ENCODE results near the gene RNFT2.
"Not testable (repeated sequence)": the region's sequence is repeated elsewhere in the genome, so short reads cannot be mapped to it uniquely, and the experiment has no call there.

The RNFT2 gene

DNA sequence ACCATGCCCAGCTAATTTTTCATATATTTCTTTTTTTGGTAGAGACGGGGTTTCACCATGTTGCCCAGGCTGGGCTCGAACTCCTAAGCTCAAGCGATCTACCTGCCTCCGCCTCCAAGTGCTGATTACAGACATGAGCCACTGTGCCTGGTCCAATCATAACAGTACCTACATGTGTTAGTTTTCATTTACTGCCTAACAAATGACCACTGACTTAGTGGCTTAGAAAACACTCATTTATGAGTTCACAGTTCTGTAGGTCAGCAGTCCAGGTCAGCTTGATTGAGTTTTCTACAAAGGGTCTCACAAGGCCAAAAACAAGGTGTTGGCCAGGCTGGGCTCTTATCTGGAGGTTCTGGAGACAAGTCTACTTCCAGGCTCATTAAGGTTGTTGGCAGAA, 60.6 kb downstream of the RNFT2 start:
- DNase-seq = no peak

DNA sequence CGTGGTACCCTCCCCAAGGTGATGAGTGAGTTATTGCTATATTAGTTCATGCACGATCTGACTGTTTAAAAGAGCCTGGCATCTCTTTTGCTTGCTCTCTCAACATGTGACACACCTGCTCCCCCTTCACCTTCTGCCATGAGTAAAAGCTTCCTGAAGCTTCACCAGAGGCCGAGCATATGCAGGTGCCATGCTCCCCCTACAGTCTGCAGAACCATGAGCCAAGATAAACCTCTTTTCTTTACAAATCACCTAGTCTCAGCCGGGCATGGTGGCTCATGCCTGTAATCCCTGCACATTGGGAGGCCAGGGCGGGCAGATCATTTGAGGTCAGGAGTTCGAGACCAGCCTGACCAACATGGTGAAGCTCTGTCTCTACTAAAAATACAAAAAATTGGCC, 61.8 kb downstream of the RNFT2 start:
- no peak for DNase-seq

DNA sequence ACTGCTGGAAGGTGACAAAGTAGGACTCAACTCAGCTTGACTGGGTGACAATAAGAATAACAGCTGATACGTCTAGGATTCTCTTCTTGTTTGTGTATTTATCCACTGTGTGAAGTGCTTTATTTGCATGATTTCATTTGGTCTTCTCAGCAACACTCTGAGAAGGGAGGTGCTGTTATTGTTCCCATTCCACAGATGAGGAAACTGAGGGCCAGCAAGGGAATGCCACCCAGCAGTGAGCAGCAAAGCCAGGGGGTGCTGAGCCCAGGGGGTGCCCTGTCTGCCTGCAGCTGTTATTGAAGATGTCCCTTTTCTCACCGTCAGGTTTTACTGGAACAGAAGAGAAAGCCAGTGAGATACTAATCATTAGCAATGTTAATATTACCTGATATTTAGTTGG, 62.8 kb downstream of the RNFT2 start:
- no peak for DNase-seq

DNA sequence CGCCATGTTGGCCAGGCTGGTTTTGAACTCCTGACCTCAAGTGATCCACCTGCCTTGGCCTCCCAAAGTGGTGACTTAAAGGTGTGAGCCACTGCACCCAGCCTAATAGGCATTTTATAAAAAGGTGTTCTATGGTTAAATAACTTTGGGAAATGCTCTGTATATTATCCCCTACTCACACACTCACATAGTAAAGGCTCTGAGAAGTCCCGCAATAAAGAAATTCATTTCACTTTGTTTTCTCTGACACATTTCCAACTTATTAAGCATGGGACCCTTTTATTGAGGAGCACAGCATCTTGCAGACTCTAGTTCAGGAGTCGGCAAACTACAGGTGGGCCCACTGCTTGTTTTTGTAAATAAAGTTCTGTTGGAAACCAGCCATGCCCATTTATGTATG, 63.9 kb downstream of the RNFT2 start:
- DNase-seq = no peak

DNA sequence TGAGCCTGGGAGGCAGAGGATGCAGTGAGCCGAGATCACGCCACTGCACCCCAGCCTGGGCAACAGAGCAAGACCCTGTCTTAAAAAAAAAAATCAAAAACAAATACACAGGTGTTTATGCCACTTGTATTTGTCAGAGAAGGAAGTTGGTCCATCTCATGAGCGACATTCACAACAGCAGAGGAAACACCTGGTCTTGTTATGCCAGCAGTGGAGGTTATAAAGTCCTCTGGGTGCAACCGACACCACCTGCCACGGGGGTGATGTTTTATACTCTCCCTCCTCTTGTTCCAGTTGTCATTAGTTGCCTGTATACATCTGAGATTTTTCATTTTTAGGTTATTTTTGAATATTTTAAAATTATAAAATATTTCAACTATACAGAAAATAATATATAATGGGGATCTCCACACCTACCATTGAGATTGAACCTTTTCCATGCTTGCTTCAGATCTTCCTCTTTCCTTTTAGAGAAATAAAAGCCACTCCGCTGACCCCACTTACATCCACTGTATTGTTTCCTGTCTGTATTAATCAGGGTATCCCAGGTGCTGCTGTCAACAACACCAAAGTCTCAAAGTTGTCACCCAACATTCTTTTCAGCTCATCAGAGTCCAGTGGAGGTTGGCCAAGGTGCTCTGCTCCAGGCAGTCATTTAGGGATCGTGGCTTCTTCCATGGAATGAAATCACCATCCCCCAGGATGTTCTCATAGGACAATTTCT, 65.1 kb downstream of the RNFT2 start:
- no peak for DNase-seq

DNA sequence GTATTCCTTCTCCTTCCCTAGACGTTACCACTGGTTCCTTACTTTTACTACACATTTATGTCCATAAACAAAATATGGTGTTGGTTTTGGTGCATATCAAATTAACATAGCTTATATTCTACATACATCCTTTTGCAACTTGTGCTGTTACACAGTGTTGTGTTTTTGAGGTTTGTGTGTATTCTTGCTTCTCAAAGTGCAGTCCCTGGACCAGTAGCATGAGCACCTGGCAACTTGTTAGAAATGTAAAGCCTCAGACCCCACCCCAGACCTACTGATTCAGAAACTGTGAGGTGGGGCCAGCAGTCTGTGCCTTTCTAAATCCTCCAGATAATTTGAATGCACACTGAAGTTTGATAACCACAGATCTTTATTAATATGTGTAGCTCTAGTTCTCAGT, 65.9 kb downstream of the RNFT2 start:
- no peak for DNase-seq

DNA sequence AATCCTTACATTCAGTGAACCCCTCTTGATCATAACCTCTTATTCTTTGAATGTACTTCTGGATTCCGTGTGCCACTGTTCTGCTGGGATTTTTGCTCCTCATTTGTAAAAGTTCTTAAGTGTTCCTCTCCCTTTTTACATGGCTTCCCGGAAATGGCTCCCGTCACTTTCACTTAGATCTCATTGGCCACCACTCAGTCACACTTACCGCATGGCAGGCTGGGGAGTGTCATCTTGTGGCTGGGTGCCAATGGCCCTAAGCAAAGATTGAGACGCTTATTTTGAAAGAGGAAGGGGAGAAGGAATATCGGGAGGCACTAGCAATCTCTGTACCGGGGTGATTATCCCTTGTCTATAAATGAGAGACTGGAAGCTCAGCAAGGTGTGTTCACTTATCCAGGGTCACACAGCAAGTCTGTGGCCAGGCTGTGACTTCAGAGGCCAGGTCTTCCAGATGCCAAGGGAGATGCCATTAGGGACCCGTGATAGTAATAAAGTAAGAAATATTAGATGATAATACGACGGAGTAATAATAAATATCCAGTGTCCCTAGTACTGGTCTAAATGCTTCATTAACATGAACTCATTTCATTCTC, 68.8 kb downstream of the RNFT2 start:
- no peak for DNase-seq

DNA sequence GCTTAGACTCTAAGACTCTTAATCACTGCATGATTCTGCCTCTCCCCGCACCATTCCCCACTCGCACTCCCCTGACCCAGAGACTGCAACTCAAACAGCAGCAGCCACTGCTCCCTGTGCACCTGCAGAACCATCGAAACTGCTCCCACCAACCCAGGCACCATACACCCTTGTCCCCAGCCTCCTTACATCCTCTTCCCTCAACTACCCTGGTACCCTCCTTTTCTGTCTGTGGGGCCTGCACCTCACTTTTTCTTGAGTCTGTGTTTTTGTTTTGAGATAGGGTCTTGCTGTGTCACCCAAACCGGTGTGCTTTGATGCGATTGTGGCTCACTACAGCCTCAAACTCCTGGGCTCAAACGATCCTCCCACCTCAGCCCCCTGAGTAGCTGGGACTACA, 69.4 kb downstream of the RNFT2 start:
- no peak for DNase-seq

DNA sequence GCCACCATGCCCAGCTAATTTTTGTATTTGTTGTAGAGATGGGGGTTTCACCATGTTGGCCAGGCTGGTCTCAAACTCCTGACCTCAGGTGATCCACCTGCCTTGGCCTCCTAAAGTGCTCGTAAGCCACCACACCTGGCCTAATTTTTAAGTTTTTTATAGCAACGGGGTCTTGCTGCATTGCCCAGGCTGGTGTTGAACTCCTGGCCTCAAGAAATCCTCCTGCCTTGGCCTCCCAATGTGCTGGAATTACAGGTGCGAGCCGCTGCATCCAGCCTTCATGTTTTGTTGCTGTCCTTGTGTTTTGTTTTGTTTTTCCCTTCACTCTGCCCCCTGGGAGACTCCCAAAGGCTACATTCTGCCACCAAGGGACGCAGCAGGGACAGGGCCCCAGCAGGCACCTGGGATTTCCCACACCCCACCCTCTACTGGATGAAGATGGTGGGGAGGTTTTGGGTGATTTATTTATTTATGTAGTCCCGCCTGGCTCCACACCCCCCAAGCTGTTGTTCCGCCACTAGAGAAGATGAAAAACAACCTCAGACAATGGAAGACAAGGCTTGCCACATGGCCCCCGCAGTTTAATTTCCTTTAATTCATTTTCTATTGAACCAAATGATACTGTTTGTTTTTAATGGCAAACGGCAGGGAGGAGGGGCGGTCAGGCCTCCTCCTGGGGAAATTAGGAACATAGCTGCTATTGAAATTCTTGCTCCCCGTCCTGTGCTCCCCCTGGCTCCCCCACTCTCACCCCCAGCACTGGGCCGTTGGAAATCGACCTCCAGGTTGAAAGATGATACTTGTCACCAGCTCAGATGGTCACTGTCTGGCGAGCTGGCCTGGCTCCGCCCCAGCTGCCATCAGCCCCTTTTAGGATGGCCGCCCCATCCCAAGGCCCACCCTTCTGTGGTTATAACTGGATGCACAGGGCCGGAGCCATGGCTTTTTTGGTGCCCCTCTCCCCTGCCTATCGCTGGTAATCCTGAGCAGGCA, 70.3 kb downstream of the RNFT2 start:
- DNase-seq = no peak

DNA sequence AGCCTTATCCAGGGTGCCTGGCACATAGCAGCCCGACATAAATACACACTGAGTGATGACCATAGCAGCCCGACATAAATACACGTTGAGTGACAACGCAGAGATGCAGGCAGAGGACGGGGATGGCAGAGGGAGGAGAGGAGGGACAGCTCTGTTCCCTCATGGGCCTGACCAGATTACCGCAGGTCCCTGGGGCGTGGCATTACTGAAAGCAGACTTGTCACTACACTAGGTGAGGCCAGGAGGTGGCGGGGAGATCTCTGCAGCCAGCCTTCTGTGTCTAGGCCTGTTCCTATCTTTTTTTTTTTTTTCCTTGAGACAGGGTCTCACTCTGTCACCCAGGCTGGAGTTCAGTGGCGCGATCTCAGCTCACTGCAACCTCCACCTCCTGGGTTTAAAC, 74.1 kb downstream of the RNFT2 start:
- DNase-seq = no peak

DNA sequence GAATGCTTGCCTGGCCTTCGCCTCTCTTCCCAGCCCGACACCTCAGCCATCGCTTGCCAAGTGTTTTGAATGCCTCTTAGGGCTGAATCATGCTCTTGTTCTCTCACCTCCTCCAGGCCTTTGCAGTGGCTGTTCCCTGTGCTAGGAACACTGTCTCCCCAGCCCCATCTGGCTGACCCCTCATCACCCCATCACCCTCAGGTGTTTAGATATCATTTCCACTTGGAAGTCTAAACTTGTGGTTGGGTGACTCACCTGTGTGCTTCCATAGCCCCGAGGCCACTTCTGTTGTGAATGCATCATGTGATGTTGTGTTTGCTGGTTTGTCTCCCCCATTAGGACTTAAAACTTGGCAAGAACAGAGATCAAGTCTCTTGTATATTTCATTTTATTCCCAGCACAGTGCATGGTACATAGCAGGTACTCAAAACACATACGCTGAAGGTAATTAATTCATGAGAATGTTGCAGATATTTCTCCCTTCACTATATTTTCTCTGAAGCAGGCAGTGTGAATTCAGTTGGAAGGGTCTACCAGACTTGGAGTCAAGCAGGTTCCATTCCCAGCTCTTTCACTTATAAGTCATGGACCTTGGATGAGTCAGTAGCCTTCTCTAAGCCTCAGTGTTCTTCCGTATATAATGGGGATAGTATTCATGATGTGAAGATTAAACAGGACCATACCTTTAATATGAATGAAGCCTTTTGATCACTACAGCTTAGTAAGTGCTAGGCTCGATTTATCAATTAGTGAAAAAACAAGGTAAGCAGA, 75.3 kb downstream of the RNFT2 start:
- DNase-seq = no peak

DNA sequence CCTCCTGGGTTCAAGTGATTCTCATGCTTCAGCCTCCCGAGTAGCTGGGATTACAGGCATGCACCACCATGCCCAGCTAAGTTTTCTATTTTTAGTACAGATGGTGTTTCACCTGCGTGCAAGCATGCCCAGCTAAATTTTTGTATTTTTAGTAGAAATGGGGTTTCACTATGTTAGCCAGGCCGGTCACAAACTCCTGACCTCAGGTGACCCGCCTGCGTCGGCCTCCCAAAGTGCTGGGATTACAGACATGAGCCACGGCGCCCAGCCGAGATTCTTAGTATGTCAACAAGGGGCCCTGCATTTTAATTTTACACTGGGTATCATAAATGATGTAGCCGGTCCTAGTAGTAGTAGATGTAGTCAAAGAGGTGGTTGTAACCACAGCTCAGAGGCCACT, 76.7 kb downstream of the RNFT2 start:
- DNase-seq = not testable (repeated sequence)

DNA sequence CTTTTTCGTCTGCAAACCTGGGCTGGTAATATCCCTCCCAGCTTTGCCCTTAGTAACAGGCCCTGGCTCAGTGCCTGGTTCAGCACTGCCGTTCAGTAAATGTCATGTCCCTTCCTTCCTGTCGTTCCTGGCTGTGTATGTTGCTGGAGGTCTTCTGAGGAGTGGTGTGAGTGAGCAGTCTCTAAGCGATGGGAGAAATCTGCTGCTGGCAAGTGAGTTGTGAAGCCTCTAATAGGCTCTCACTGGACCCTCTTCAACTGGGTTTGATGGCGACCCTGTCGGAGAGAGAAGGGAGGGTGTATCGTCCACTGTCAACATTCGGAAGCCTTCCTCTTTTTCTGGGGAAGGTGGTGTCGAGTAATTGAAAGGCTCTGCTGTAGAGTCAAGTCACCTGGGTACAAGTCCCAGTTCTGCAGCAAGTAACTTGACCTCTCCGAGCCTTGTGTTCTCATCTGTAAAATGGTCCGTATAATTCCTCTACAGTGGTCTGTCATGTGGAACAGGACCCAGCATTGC, 80.3 kb downstream of the RNFT2 start:
- no peak for DNase-seq

DNA sequence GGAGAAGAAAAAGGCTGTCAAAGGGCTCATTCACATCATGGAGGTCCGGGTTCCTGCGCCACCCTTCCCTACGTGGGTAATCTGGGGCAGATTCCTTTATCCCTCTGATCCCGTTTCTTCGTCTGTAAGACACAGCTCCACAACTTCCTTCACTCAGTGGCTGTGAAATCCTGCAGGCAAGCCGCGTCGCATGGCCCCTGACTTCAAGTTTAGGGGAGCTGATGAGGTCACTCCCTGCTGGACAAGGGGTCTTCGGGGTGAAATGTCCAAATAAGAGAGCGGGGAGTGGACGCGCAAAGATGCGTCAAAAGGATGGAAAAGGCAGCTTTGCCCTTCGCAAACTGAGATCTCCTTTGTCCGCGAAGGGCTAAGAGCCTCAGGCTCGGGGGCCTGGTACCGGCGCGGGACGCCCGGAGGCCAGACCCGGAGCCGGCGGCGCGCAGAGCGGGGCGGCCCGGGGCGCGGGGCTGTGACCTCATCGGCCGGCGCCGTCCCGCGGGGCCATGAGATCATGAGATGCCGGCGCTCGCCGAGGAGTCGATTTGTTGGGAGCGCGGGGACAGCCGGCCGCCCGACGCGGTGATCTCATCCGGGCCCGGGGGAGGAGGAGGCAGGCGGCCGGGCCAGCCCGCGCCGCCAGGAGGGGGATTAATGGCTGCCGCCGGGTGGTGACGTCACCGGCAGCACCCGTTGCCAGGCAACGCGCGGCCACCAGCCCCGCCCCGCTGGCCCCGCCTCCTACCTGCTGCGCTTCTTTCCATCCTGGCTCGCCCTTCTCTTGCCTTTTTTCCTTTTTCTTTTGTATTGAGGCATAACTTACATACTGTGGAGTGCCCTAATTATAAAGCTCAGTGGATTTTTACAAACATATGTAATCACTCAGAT, 81.1 kb downstream of the RNFT2 start:
- DNase-seq = peak; percentile 44 to 83

DNA sequence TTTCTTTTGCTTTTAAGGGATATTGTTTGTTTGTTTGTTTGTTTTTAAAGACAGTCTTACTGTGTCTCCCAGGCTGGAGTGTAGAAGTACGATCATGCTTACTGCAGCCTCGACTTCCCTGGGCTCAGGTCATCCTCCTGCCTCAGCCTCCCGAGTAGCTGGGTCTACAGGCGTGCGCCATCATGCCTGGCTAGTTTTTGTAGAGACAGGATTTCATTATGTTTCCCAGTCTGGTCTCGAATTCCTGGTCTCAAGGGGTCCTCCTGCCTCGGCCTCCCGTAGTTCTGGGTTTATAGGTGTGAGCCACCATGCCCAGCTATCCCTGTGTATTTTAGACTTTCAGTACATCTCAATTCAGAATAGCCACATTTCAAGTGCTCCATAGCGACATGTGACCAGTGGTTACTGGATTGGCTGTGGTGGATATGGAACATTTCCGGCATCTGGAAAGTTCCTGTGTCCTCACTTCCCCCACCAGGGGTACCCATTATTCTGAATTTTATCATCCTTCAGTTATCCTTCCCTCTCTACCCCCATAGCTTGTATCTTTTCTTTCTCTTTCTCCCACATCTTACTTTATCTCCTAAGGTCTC, 82.0 kb downstream of the RNFT2 start:
- no peak for DNase-seq

DNA sequence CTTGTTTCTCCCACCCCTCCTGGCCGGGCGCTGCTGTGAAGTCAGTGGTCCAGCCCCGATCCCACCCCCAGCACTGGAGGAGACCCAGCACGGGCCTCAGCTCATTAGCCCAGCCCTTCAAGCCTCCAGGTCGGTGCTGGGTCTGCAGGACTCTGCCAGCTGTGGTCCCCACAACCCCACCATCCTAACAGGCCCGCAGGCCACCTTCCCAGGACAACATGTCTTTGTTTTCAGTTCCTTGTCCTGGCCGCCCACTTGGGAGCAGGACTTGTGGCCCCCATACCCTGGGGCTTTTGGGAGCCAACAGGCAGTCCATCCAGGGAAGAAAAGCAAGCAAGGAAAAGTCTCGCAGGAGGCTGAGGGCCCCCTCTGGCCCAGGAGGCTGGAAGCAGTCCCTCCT, 83.2 kb downstream of the RNFT2 start:
- no peak for DNase-seq

DNA sequence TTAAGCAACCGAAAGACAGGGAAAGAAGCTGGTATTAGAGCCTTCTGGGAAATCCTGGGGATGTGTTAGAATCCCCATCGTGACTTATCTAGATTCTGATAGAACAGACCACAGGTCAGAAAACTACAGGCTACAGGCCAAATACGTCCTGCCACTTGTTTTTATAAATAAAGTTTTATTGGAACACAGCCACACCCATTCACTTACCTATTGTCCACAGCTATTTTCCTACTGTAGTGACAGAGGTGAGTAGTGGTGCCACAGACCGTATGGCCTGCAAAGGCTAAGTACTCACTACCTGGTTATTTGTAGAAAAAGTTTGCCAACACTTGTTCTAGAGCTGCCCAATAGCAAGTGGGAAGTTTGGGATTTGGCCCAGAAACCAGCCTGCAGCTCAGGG, 89.3 kb downstream of the RNFT2 start:
- no peak for DNase-seq

DNA sequence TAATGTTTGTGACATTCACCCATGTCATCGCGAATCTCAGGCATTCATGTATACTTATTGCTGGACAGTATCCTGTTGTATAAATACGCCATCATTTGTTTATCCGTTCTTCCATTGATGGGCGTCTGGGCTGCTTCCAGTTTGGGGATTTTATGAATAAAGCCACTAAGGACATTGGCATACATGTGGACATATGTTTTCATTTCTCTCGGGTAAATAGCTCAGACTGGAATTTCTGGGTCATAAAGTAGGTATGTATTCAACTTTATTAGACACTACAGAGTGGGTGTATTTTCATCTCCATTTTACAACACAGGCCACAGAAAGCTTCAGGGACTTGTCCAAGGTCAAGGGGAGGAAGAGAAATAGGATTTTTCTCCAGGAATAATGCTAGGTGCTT, 94.2 kb downstream of the RNFT2 start:
- DNase-seq = no peak

DNA sequence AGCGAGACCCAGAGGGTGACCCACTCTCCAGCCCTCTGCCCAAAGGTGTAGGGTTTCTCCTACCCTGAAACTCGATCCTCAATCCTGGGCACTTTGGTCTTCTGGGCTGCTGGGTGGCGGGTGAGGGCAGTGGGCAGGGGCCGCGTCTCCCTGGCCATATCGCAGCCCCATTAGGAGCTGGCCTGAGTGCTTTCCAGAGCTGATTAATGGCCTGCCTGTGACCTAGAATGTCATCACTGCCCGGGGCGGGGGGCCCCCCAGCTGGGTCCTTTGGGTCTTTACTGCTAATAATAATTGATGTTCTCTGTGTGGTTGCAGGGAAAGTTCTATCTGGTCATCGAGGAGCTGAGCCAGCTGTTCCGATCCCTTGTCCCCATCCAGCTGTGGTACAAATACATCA, 95.4 kb downstream of the RNFT2 start:
- DNase-seq = no peak

DNA sequence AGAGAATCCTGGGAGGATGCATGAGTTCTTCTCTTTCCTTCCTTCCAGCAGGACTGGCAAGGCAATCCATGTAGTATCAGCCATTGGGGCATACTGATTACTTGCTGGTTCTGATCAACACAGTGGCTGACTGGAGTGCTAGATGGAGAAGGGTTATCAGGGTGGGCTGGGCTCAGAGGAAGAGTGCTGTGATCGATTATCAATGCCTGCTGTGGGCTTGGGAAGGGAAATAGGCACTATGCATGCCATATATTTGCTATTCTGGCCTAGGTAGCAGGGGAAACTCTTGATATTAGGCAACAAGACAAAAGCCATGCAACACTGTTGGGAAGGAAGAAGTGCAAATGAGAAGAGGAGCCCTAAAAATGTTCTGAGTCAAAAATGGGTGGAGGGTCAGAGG, 97.4 kb downstream of the RNFT2 start:
- DNase-seq = no peak

DNA sequence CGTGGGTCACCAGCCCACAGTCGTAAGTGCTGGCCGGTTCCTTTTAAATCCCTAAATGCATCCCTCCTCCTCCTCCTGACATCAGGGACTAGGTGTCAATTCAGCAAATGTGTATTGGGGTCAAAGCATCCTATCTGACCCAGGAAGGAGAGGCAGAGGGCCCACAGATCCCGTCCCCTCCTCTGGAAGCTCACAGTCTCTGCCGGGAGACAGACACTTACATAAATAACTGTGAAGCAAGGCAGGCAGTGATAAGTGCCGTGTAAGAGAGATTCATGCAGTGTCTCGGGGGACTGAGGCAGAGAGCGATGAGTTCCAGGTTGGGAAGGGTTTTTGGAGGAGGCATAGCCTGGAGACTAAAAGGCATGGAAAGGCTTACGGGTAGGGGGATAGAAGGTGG, 99.0 kb downstream of the RNFT2 start:
- no peak for DNase-seq

All from SW 1271 (cell line).